Lower leg skin (tissue), 3 donors: Measurements from ENCODE around the gene ECE2.

Source experiments
- CTCF ChIP-seq, 3 donors: fragments of 450-650 bp; IDR thresholded peaks; one replicate each; pipeline ENCODE4 v1.5.1; 2016; ENCODE audit warnings: antibody characterized with exemption in 3 of 3, mild to moderate bottlenecking in 3 of 3, moderate library complexity in 2 of 3
- POLR2A ChIP-seq, 2 donors: fragments of 450-650 bp; IDR thresholded peaks; one replicate each; pipeline ENCODE4 v1.6.1; 2016 to 2017; ENCODE audit warnings: antibody characterized with exemption in 2 of 2, mild to moderate bottlenecking in 1 of 2, moderate library complexity in 1 of 2

- TF ChIP-seq CTCF (IDR thresholded peaks at IDR 0.05) (no peak), POLR2A (IDR thresholded peaks at IDR 0.05) (no peak)
These were observed 481 bp upstream of the ECE2 start for GRCh38 chr3:184275381-184275701.
